Astrocyte of the cerebellum (primary cell): Measurements from ENCODE around the gene NDUFA7.

Experiments used
- DNase-seq: peaks from one replicate; pipeline ENCODE4 v3.0.0-alpha.2; 2011; ENCODE audit warnings: low read depth
- H3K4me3 ChIP-seq: 2 replicates; pipeline ENCODE4 v1.5.1; 2011; ENCODE audit warnings: mild to moderate bottlenecking, low read depth, low read length, moderate library complexity
- in situ Hi-C: cut with HindIII; loops from 2 replicates; pipeline ENCODE4 v1.10.0; 2017; ENCODE audit warnings: low sequenced_read_pairs
- TF ChIP-seq, protein P1 (sequence below): IDR thresholded peaks from 2 replicates; pipeline ENCODE4 v1.5.1; 2012; ENCODE audit warnings: low read length, low read depth, moderate library complexity, mild to moderate bottlenecking; ENCODE audit errors: missing control alignments

Gene NDUFA7

GRCh38 chr19:8321067-8321985 lies at the start of gene NDUFA7, which contains the start of gene RPS28:
Gene NDUFA7 (minus strand): TSS chr19:8321375. CDS start chr19:8321358, 17 bp downstream.
Gene RPS28 (plus strand): TSS chr19:8321496. CDS start chr19:8321531, 35 bp downstream.
- peak within 1 kb of the TSS; percentile 100 for H3K4me3 ChIP-seq
- TF ChIP-seq, protein P1, sequence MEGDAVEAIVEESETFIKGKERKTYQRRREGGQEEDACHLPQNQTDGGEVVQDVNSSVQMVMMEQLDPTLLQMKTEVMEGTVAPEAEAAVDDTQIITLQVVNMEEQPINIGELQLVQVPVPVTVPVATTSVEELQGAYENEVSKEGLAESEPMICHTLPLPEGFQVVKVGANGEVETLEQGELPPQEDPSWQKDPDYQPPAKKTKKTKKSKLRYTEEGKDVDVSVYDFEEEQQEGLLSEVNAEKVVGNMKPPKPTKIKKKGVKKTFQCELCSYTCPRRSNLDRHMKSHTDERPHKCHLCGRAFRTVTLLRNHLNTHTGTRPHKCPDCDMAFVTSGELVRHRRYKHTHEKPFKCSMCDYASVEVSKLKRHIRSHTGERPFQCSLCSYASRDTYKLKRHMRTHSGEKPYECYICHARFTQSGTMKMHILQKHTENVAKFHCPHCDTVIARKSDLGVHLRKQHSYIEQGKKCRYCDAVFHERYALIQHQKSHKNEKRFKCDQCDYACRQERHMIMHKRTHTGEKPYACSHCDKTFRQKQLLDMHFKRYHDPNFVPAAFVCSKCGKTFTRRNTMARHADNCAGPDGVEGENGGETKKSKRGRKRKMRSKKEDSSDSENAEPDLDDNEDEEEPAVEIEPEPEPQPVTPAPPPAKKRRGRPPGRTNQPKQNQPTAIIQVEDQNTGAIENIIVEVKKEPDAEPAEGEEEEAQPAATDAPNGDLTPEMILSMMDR, result peak; percentile 15
- in situ Hi-C loops, result no loop called here
- DNase-seq, result peak; percentile 90

- no peak overlapping the region for H3K4me3 ChIP-seq
- TF ChIP-seq, protein P1, result no peak
- in situ Hi-C loops, result loop anchor here (5.0 to 10.0 kb wide), 2 partner anchors 77 to 114 kb away; no protein-coding TSS in a partner anchor
- no peak for DNase-seq
These were observed 49.2 kb upstream of the NDUFA7 start for GRCh38 chr19:8370176-8371010.

- DNase-seq, result peak; percentile 94
- TF ChIP-seq, protein P1, result no peak
- in situ Hi-C loops, result no loop called here
- H3K4me3 ChIP-seq, result peak overlapping the region; percentile 2
These were observed 46.3 kb upstream of the NDUFA7 start for GRCh38 chr19:8367327-8368001.

GRCh38 chr19:8366961-8367326 lies 45.8 kb upstream of the NDUFA7 start:
- no peak for DNase-seq
- in situ Hi-C loops, result no loop called here
- no peak overlapping the region for H3K4me3 ChIP-seq
- TF ChIP-seq, protein P1, result no peak

- H3K4me3 ChIP-seq, result no peak overlapping the region
- no peak for DNase-seq
- in situ Hi-C loops, result no loop called here
- TF ChIP-seq, protein P1, result no peak
These were observed 45.0 kb upstream of the NDUFA7 start for GRCh38 chr19:8366121-8366581.
